Measurements from ENCODE around the gene RER1.

RER1 gene

DNA sequence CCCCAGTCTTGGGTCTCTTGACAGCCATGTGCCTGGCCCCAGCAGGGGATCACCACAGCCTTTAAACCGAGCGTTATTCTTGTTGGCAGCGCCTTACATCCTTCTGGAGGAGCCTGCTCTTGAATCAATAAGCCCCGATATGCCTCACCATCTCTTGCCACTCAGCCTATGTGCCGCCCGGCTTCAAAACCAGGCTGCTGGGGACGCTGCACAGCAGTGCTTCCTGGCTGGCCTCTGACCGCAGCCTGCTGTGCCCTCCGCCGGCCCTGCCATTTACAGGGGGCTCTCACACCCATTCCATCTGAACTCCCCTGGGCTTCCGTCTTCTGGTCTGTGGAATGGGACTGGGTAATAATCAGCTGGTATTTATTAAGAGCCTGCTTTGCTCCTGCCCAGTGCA is 23.7 kb downstream of the RER1 start:
- Histone ChIP-seq H3K27me3 (replicated peaks; ENCODE audit: control insufficient read depth, insufficient read depth, low read length) (peaks cover 36% of the 10 kb centered on the region), H3K9ac (ENCODE audit: low read length) (no peak overlapping the region), H3K9me3 (ENCODE audit: control insufficient read depth, low read length) (no peaks in the 10 kb centered on the region), H3K4me3 (ENCODE audit: low read length) (no peak overlapping the region), H3K4me1 (ENCODE audit: control insufficient read depth, insufficient read depth, low read length) (peaks cover 9% of the 10 kb centered on the region), H3K36me3 (ENCODE audit: control insufficient read depth, insufficient read depth, low read length, severe bottlenecking) (no peaks in the 10 kb centered on the region)
- DNase-seq (ENCODE audit: low read depth), result no peak

DNA sequence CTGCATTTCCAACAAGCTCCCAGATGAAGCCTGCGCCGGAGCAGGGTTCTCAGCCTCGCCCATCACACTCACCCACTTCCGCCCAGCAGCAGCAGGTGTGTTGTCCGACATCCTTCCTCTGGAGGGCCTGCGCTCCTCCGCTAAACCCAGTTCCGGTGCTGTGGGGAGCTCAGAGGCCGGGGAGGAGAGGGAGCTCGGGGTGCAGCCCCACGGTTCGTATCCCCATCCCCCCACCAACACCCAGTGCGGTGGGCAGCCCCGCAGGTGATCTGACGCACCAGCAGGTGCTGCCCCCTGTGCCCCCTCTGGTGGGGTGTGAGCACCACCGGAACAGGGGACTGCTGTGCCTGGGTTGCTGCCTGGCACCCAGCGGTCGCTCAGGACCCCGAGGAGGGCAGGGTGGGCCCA is 24.2 kb downstream of the RER1 start:
- Histone ChIP-seq H3K9me3 (ENCODE audit: control insufficient read depth, low read length) (no peaks in the 10 kb centered on the region), H3K4me1 (ENCODE audit: control insufficient read depth, insufficient read depth, low read length) (peaks cover 9% of the 10 kb centered on the region), H3K9ac (ENCODE audit: low read length) (no peak overlapping the region), H3K4me3 (ENCODE audit: low read length) (no peak overlapping the region), H3K27me3 (replicated peaks; ENCODE audit: control insufficient read depth, insufficient read depth, low read length) (peaks cover 36% of the 10 kb centered on the region), H3K36me3 (ENCODE audit: control insufficient read depth, insufficient read depth, low read length, severe bottlenecking) (no peaks in the 10 kb centered on the region)
- DNase-seq (ENCODE audit: low read depth), result no peak

DNA sequence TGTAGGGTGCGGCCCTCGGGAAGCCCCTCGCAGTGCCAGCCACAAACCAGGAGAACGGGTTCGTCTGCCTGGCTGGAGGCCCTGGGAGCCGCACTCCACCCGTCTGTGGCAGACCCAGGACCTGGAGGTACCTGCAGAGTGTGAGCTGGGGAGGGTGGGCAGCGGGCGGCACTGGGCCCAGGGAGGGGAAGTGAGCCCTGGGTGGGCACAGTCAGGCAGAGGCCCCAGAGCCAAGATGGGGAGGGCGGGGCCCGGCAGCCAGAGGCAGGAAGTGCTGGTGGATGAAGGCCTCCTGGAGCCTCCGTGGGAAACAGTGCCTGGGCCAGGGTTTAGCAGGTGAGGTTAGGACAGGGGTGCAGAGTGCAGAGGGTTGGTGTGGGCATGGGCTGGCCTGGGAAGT is 24.8 kb downstream of the RER1 start:
- H3K27me3 ChIP-seq (replicated peaks; ENCODE audit: control insufficient read depth, insufficient read depth, low read length), result peaks cover 38% of the 10 kb centered on the region
- peaks cover 7% of the 10 kb centered on the region for H3K4me1 ChIP-seq (ENCODE audit: control insufficient read depth, insufficient read depth, low read length)
- no peaks in the 10 kb centered on the region for H3K36me3 ChIP-seq (ENCODE audit: control insufficient read depth, insufficient read depth, low read length, severe bottlenecking)
- H3K4me3 ChIP-seq (ENCODE audit: low read length), result no peak overlapping the region
- no peak for DNase-seq (ENCODE audit: low read depth)
- no peak overlapping the region for H3K9ac ChIP-seq (ENCODE audit: low read length)
- H3K9me3 ChIP-seq (ENCODE audit: control insufficient read depth, low read length), result no peaks in the 10 kb centered on the region

DNA sequence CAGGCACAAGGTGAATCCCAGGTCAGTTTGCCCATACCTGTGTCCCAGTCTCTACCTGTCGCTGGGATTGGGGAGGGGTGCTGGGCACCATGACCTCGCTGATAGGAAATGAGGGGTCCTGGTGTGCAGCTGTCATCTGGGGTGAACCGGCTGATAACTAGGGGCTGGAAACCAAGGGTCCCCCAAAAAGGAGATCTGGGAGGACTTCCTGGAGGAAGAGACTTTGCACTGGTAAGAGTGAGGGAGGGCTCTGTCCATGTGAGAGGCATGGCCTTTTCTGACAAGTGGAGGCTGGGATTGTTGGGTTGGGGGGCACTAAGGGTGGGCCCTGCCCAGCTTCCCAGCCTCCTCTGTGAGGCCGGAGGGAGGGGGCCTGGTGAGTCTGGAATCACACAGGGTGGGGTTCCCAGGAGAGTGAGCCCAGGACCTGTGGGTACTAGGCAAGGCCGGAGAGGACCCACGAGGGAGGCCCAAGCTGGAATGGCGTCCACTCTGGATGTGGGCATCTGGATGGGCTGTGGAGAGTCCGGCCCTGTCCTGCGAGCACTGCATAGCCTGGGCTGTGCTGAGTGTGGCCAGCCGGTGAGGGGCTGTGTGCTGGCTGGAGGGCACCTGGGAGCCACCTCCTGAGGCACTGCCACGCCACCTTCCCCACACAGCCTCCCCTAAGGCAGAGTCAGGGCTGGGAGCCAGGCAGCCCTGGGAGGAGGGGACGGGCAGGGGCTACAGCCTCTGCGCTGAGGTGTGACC is 25.6 kb downstream of the RER1 start:
- DNase-seq (ENCODE audit: low read depth), result no peak
- Histone ChIP-seq H3K27me3 (replicated peaks; ENCODE audit: control insufficient read depth, insufficient read depth, low read length) (peaks cover 40% of the 10 kb centered on the region), H3K4me3 (ENCODE audit: low read length) (no peak overlapping the region), H3K36me3 (ENCODE audit: control insufficient read depth, insufficient read depth, low read length, severe bottlenecking) (no peaks in the 10 kb centered on the region), H3K9me3 (ENCODE audit: control insufficient read depth, low read length) (peaks cover 3% of the 10 kb centered on the region), H3K4me1 (ENCODE audit: control insufficient read depth, insufficient read depth, low read length) (peaks cover 3% of the 10 kb centered on the region), H3K9ac (ENCODE audit: low read length) (no peak overlapping the region)

DNA sequence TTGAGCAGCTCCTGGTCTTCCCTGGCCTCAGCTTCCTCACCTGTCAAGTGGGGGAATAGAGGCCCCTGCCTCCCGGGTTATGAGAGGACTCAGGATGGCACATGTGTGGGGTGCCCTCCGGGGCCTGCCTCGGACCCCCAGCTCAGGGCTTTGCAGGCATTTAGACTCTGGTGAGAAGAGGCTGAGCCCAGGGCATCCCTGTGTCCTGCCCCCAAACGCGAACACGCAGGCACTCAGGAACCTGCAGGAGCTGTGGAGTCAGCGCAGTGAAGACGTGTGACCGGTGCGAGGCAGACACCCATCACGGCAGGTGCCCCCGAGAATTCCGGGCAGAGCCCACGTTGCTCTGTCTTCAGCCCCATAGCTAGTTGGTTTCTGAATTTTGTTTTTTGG is 26.2 kb downstream of the RER1 start:
- DNase-seq (ENCODE audit: low read depth), result no peak
- Histone ChIP-seq H3K4me3 (ENCODE audit: low read length) (no peak overlapping the region), H3K27me3 (replicated peaks; ENCODE audit: control insufficient read depth, insufficient read depth, low read length) (peaks cover 46% of the 10 kb centered on the region), H3K4me1 (ENCODE audit: control insufficient read depth, insufficient read depth, low read length) (peaks cover 3% of the 10 kb centered on the region), H3K9ac (ENCODE audit: low read length) (no peak overlapping the region), H3K36me3 (ENCODE audit: control insufficient read depth, insufficient read depth, low read length, severe bottlenecking) (no peaks in the 10 kb centered on the region), H3K9me3 (ENCODE audit: control insufficient read depth, low read length) (peaks cover 9% of the 10 kb centered on the region)

DNA sequence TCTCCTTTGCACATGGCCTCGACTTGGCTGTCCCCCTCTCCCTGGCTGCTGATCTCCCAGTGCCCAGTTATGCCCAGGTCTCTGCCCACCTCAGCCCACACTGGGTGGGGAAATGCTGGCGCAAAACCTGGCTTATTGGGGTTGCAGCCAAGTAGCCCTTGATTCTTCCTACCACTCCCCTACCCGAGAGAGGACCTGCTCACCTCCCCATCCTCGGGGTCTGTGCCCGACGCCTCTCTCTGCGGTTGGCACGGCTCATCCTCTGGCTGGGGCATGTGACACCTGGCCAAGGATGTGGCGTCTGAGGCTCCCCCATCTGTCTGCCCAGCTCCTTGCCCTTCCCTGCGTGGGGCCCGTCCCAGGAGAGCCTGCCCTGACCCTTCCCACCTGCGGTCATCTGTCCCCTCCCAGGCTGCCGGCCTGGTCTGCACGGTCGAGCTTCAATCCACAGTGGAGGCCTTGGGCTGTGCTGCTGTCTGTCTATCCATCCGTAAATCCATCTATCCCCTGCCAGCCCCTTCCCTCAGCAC is 27.2 kb downstream of the RER1 start:
- Histone ChIP-seq H3K9me3 (ENCODE audit: control insufficient read depth, low read length) (peaks cover 18% of the 10 kb centered on the region), H3K4me3 (ENCODE audit: low read length) (no peak overlapping the region), H3K9ac (ENCODE audit: low read length) (no peak overlapping the region), H3K27me3 (replicated peaks; ENCODE audit: control insufficient read depth, insufficient read depth, low read length) (peaks cover 53% of the 10 kb centered on the region), H3K4me1 (ENCODE audit: control insufficient read depth, insufficient read depth, low read length) (peaks cover 3% of the 10 kb centered on the region), H3K36me3 (ENCODE audit: control insufficient read depth, insufficient read depth, low read length, severe bottlenecking) (no peaks in the 10 kb centered on the region)
- no peak for DNase-seq (ENCODE audit: low read depth)

DNA sequence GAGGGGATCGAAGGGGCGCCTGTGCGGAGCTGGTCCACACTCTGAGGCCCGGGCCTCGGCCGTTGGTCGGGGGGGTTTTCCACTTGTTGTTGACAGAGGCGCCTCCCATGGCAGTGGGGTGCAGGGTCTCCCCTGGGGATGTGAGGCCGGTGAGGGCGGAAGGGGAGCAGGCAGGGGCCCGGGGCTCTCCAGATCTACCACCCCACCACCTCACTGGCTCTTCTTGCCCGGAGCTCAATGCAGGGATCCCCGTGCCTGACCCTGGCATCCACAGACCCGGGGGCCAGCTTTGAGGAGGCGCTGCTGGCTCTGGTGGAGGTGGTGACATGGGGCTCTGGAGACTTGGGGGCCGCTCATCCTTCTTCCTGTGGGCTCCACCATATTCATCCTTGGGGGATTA is 27.8 kb downstream of the RER1 start:
- Histone ChIP-seq H3K9ac (ENCODE audit: low read length) (no peak overlapping the region), H3K4me3 (ENCODE audit: low read length) (no peak overlapping the region), H3K4me1 (ENCODE audit: control insufficient read depth, insufficient read depth, low read length) (no peaks in the 10 kb centered on the region), H3K27me3 (replicated peaks; ENCODE audit: control insufficient read depth, insufficient read depth, low read length) (peaks cover 58% of the 10 kb centered on the region), H3K36me3 (ENCODE audit: control insufficient read depth, insufficient read depth, low read length, severe bottlenecking) (no peaks in the 10 kb centered on the region), H3K9me3 (ENCODE audit: control insufficient read depth, low read length) (peaks cover 18% of the 10 kb centered on the region)
- no peak for DNase-seq (ENCODE audit: low read depth)

DNA sequence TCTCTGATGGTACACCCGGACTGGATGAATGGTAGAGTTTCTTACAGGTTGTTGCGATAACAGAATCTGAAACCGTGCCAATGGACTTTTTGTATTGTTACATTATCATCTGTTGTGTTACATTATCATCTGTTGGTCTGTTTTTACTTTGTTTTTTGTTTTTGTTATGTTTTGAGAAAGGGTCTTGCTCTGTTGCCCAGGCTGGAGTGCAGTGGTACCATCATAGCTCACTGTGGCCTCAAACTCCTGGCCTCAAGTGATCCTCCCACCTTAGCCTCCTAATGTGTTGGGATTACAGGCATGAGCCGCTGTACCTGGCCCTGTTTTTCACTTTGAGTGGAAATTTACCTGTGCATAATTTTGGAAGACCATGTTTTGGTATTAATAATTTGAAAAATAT is 30.9 kb downstream of the RER1 start:
- peaks cover 18% of the 10 kb centered on the region for H3K9me3 ChIP-seq (ENCODE audit: control insufficient read depth, low read length)
- no peak for DNase-seq (ENCODE audit: low read depth)
- no peak overlapping the region for H3K4me3 ChIP-seq (ENCODE audit: low read length)
- H3K27me3 ChIP-seq (replicated peaks; ENCODE audit: control insufficient read depth, insufficient read depth, low read length), result peaks cover 63% of the 10 kb centered on the region
- H3K4me1 ChIP-seq (ENCODE audit: control insufficient read depth, insufficient read depth, low read length), result no peaks in the 10 kb centered on the region
- H3K36me3 ChIP-seq (ENCODE audit: control insufficient read depth, insufficient read depth, low read length, severe bottlenecking), result no peaks in the 10 kb centered on the region
- no peak overlapping the region for H3K9ac ChIP-seq (ENCODE audit: low read length)

DNA sequence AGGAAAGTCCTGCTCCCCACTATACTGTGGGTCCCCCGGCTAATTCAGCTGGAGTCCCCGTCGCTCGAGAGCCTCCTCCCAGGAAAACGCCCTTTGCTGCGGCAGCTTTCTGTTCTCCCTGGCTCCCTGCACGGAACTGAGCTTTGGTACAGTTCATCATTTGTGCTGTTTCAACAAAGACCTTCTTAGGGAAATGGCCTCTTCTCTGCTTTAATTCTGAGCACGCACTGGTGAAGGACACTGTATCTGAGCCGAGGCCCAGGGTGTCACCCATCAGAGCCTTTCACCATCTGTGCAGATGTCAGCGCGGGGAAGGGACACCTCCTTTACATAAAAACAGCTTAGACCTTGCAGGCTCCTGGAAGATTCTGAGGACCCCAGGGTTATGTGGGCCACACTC is 34.3 kb downstream of the RER1 start:
- Histone ChIP-seq H3K4me3 (ENCODE audit: low read length) (no peak overlapping the region), H3K27me3 (replicated peaks; ENCODE audit: control insufficient read depth, insufficient read depth, low read length) (peaks cover 53% of the 10 kb centered on the region), H3K9ac (ENCODE audit: low read length) (no peak overlapping the region), H3K4me1 (ENCODE audit: control insufficient read depth, insufficient read depth, low read length) (no peaks in the 10 kb centered on the region), H3K36me3 (ENCODE audit: control insufficient read depth, insufficient read depth, low read length, severe bottlenecking) (no peaks in the 10 kb centered on the region), H3K9me3 (ENCODE audit: control insufficient read depth, low read length) (peaks cover 23% of the 10 kb centered on the region)
- DNase-seq (ENCODE audit: low read depth), result no peak

DNA sequence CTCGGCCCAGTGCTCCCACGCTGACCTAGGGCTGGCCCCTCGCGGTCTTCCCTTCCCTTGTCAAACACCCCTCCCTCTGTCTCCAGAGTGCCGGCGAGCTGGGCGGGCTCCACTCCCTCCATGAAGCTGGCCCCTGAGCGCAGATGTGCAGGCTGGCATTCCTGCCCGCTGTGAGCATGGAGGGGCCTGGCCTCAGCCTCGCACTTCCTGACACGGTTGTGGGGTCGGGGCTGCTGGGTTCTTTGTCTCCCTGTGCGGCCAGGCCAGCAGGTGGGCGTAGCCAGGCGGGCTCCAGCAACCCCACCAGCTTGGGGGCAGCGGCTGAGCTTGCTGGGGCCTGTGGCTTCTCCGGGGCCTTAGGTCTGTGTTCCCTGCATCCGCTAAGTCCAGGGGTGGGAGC is 34.9 kb downstream of the RER1 start:
- DNase-seq (ENCODE audit: low read depth), result no peak
- Histone ChIP-seq H3K4me1 (ENCODE audit: control insufficient read depth, insufficient read depth, low read length) (no peaks in the 10 kb centered on the region), H3K4me3 (ENCODE audit: low read length) (no peak overlapping the region), H3K27me3 (replicated peaks; ENCODE audit: control insufficient read depth, insufficient read depth, low read length) (peaks cover 55% of the 10 kb centered on the region), H3K9ac (ENCODE audit: low read length) (no peak overlapping the region), H3K9me3 (ENCODE audit: control insufficient read depth, low read length) (peaks cover 23% of the 10 kb centered on the region), H3K36me3 (ENCODE audit: control insufficient read depth, insufficient read depth, low read length, severe bottlenecking) (no peaks in the 10 kb centered on the region)

DNA sequence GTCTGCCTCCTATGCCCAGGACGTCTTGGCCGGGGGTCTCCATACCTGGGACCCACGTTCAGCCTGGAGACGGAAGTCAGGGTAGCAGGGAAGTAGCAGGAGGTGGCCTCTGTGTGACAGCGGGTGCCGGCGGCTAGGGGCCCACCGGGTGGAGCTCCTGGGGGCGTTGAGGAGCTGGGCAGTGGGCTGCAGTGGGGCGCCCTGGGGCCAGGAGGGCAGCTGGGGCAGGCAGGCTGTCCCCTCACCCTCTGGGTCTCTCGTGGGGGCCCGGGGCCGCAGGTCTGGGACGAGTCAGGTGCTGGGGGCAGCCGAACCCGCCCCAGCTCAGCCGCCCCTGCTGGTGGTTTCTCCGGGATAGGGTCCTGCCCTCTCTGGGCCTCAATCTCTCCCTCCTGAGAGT is 35.4 kb downstream of the RER1 start:
- Histone ChIP-seq H3K36me3 (ENCODE audit: control insufficient read depth, insufficient read depth, low read length, severe bottlenecking) (no peaks in the 10 kb centered on the region), H3K4me1 (ENCODE audit: control insufficient read depth, insufficient read depth, low read length) (no peaks in the 10 kb centered on the region), H3K9ac (ENCODE audit: low read length) (no peak overlapping the region), H3K9me3 (ENCODE audit: control insufficient read depth, low read length) (peaks cover 21% of the 10 kb centered on the region), H3K4me3 (ENCODE audit: low read length) (no peak overlapping the region), H3K27me3 (replicated peaks; ENCODE audit: control insufficient read depth, insufficient read depth, low read length) (peaks cover 61% of the 10 kb centered on the region)
- DNase-seq (ENCODE audit: low read depth), result no peak

DNA sequence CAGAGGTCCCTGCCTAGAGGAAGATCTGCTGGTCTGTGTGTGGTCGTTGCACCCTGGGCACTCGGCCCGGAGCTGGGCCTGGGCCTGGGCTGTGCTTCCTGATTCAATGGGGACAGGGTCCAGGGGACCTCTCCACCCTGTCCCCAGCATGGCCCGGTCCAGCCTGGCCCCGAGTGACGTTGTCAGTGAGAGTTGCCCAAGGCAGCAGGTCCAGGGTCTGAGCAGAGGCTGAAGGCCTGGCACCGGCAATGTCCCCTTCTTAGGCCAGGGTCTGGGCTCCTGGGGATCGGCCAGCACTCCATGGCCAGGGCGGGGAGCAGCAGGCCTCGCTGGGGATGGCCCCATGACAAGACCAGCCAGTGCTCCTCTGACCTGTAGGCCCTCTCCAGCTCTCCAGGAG is 36.3 kb downstream of the RER1 start:
- Histone ChIP-seq H3K4me3 (ENCODE audit: low read length) (no peak overlapping the region), H3K4me1 (ENCODE audit: control insufficient read depth, insufficient read depth, low read length) (no peaks in the 10 kb centered on the region), H3K9ac (ENCODE audit: low read length) (no peak overlapping the region), H3K27me3 (replicated peaks; ENCODE audit: control insufficient read depth, insufficient read depth, low read length) (peaks cover 62% of the 10 kb centered on the region), H3K9me3 (ENCODE audit: control insufficient read depth, low read length) (peaks cover 12% of the 10 kb centered on the region), H3K36me3 (ENCODE audit: control insufficient read depth, insufficient read depth, low read length, severe bottlenecking) (no peaks in the 10 kb centered on the region)
- DNase-seq (ENCODE audit: low read depth), result no peak
